HG02943 (cell line): ENCODE data around the gene ZNF787.
A peak's percentile ranks its signal among the peaks of the same experiment; 100 is the strongest.

ENCODE experiments used
- ATAC-seq: cut with Tn5 transposase; IDR thresholded peaks from one replicate; pipeline ENCODE4 v1.9.1; 2021; ENCODE audit warnings: mild to moderate bottlenecking, low read depth, moderate library complexity; ENCODE audit not compliant: unreplicated experiment

ZNF787 gene

GRCh38 chr19:56144831-56145230 is 23.7 kb upstream of the ZNF787 start:
- no peak for ATAC-seq

- no peak for ATAC-seq
Measured at GRCh38 chr19:56144376-56144775, 23.3 kb upstream of the ZNF787 start.

GRCh38 chr19:56142897-56143434 is 21.9 kb upstream of the ZNF787 start:
- no peak for ATAC-seq

- ATAC-seq = no peak
Measured at GRCh38 chr19:56142087-56142787, 21.1 kb upstream of the ZNF787 start.

GRCh38 chr19:56141417-56141993 is 20.4 kb upstream of the ZNF787 start:
- no peak for ATAC-seq

GRCh38 chr19:56140583-56141416 is 19.7 kb upstream of the ZNF787 start, which contains the start of gene ZNF444:
ZNF444 (plus strand) TSS chr19:56141287; CDS start chr19:56146912, 5,625 bp downstream.
- ATAC-seq = peak; percentile 90

- no peak for ATAC-seq
Measured at GRCh38 chr19:56139847-56140582, 18.9 kb upstream of the ZNF787 start.

- no peak for ATAC-seq
Measured at GRCh38 chr19:56138069-56138468, 17.0 kb upstream of the ZNF787 start.

GRCh38 chr19:56137405-56137804 is 16.3 kb upstream of the ZNF787 start:
- no peak for ATAC-seq

- ATAC-seq = no peak
Measured at GRCh38 chr19:56136362-56136761, 15.3 kb upstream of the ZNF787 start.

GRCh38 chr19:56134654-56134921 is 13.5 kb upstream of the ZNF787 start:
- ATAC-seq = no peak

GRCh38 chr19:56133858-56134653 is 13.0 kb upstream of the ZNF787 start:
- ATAC-seq = no peak

GRCh38 chr19:56132316-56132822 is 11.3 kb upstream of the ZNF787 start:
- ATAC-seq = no peak

GRCh38 chr19:56131651-56132050 is 10.6 kb upstream of the ZNF787 start:
- ATAC-seq = no peak

GRCh38 chr19:56130006-56130405 is 8.9 kb upstream of the ZNF787 start:
- no peak for ATAC-seq

- ATAC-seq = no peak
Measured at GRCh38 chr19:56126983-56127780, 6.1 kb upstream of the ZNF787 start.

GRCh38 chr19:56125806-56126590 is 4.9 kb upstream of the ZNF787 start:
- ATAC-seq = no peak

- ATAC-seq = no peak
Measured at GRCh38 chr19:56124578-56124977, 3.5 kb upstream of the ZNF787 start.
